Measurements from ENCODE around the gene HOXB8. TPM values are rescaled to one million over a fixed set of nuclear protein-coding genes. Genes with fewer than 3 reads are reported as not detected.

Gene HOXB8
- polyA plus RNA-seq, 1 donor from 2014 or later = not detected

GRCh38 chr17:48630009-48630924 lies 15.2 kb upstream of the HOXB8 start:
- Histone ChIP-seq H3K9me3 (ENCODE audit: low read length) (no peaks in the 10 kb centered on the region), H3F3A (ENCODE audit: insufficient read depth, low read length, poor library complexity, severe bottlenecking) (no peaks in the 10 kb centered on the region), H3K36me3 (ENCODE audit: insufficient read depth, low read length) (no peaks in the 10 kb centered on the region), H3K9ac (ENCODE audit: low read length) (no peak overlapping the region), H3K79me2 (replicated peaks; ENCODE audit: insufficient read depth, low read length) (no peaks in the 10 kb centered on the region), H3K4me2 (ENCODE audit: low read length) (no peak overlapping the region), H4K20me1 (ENCODE audit: insufficient read depth) (no peaks in the 10 kb centered on the region), H3K4me3 (ENCODE audit: low read length) (no peak overlapping the region), H3K27me3 (ENCODE audit: insufficient read depth, low read depth, low read length) (peaks cover 100% of the 10 kb centered on the region), H2AFZ (ENCODE audit: low read depth, low read length) (no peak overlapping the region), H3K27ac (ENCODE audit: low read length) (no peak overlapping the region), H3K9me2 (ENCODE audit: insufficient read depth, low read length) (no peaks in the 10 kb centered on the region)
- TF ChIP-seq CTCF (IDR thresholded peaks at IDR 0.05; ENCODE audit: poor library complexity, severe bottlenecking) (no peak), EZH2 (IDR thresholded peaks at IDR 0.05; ENCODE audit: borderline replicate concordance, insufficient read depth, low read length, poor library complexity, severe bottlenecking) (no peak), MXI1 (conservative IDR thresholded peaks at IDR 0.05; ENCODE audit: poor library complexity, severe bottlenecking) (no peak), EP300 (conservative IDR thresholded peaks at IDR 0.05; ENCODE audit: poor library complexity, severe bottlenecking) (no peak), POLR2AphosphoS5 (IDR thresholded peaks at IDR 0.05) (no peak), TAF1 (IDR thresholded peaks at IDR 0.05; ENCODE audit: low read depth) (no peak), RAD21 (conservative IDR thresholded peaks at IDR 0.05) (no peak), SMC3 (conservative IDR thresholded peaks at IDR 0.05; ENCODE audit: poor library complexity) (no peak)
- TF ChIP-seq, protein P1, sequence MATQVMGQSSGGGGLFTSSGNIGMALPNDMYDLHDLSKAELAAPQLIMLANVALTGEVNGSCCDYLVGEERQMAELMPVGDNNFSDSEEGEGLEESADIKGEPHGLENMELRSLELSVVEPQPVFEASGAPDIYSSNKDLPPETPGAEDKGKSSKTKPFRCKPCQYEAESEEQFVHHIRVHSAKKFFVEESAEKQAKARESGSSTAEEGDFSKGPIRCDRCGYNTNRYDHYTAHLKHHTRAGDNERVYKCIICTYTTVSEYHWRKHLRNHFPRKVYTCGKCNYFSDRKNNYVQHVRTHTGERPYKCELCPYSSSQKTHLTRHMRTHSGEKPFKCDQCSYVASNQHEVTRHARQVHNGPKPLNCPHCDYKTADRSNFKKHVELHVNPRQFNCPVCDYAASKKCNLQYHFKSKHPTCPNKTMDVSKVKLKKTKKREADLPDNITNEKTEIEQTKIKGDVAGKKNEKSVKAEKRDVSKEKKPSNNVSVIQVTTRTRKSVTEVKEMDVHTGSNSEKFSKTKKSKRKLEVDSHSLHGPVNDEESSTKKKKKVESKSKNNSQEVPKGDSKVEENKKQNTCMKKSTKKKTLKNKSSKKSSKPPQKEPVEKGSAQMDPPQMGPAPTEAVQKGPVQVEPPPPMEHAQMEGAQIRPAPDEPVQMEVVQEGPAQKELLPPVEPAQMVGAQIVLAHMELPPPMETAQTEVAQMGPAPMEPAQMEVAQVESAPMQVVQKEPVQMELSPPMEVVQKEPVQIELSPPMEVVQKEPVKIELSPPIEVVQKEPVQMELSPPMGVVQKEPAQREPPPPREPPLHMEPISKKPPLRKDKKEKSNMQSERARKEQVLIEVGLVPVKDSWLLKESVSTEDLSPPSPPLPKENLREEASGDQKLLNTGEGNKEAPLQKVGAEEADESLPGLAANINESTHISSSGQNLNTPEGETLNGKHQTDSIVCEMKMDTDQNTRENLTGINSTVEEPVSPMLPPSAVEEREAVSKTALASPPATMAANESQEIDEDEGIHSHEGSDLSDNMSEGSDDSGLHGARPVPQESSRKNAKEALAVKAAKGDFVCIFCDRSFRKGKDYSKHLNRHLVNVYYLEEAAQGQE (IDR thresholded peaks at IDR 0.05; ENCODE audit: borderline replicate concordance) = no peak

DNA sequence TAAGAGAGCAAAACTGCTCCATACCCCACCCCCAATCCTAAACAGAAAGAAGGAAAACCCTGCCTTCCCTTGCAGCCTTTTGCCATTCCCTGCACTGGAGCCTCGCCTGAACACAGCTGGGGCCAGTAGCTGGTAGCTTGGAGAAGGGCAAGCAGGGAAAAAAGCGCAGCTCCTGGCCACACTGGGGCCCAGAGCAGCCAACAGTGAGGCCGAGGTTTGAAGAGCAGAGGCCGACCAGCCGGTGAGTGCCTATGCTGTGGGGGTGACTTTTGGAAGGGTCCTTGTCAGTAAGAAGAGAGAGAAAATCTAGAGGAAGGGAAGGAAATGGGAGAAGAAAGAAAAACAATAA lies 14.3 kb upstream of the HOXB8 start:
- H4K20me1 ChIP-seq (ENCODE audit: insufficient read depth) = no peaks in the 10 kb centered on the region
- no peak overlapping the region for H3K9ac ChIP-seq (ENCODE audit: low read length)
- no peak overlapping the region for H3K4me2 ChIP-seq (ENCODE audit: low read length)
- no peaks in the 10 kb centered on the region for H3K9me3 ChIP-seq (ENCODE audit: low read length)
- H3K27me3 ChIP-seq (ENCODE audit: insufficient read depth, low read depth, low read length) = peaks cover 100% of the 10 kb centered on the region
- no peak overlapping the region for H3K27ac ChIP-seq (ENCODE audit: low read length)
- TF ChIP-seq, protein P1 (IDR thresholded peaks at IDR 0.05; ENCODE audit: borderline replicate concordance) = no peak
- TF ChIP-seq EP300 (conservative IDR thresholded peaks at IDR 0.05; ENCODE audit: poor library complexity, severe bottlenecking) (no peak), EZH2 (IDR thresholded peaks at IDR 0.05; ENCODE audit: borderline replicate concordance, insufficient read depth, low read length, poor library complexity, severe bottlenecking) (no peak), RAD21 (conservative IDR thresholded peaks at IDR 0.05) (no peak), POLR2AphosphoS5 (IDR thresholded peaks at IDR 0.05) (no peak), CTCF (IDR thresholded peaks at IDR 0.05; ENCODE audit: poor library complexity, severe bottlenecking) (no peak), TAF1 (IDR thresholded peaks at IDR 0.05; ENCODE audit: low read depth) (no peak), MXI1 (conservative IDR thresholded peaks at IDR 0.05; ENCODE audit: poor library complexity, severe bottlenecking) (no peak), SMC3 (conservative IDR thresholded peaks at IDR 0.05; ENCODE audit: poor library complexity) (no peak)
- no peaks in the 10 kb centered on the region for H3K79me2 ChIP-seq (replicated peaks; ENCODE audit: insufficient read depth, low read length)
- H3F3A ChIP-seq (ENCODE audit: insufficient read depth, low read length, poor library complexity, severe bottlenecking) = no peaks in the 10 kb centered on the region
- no peaks in the 10 kb centered on the region for H3K36me3 ChIP-seq (ENCODE audit: insufficient read depth, low read length)
- H2AFZ ChIP-seq (ENCODE audit: low read depth, low read length) = no peak overlapping the region
- no peak overlapping the region for H3K4me3 ChIP-seq (ENCODE audit: low read length)
- no peaks in the 10 kb centered on the region for H3K9me2 ChIP-seq (ENCODE audit: insufficient read depth, low read length)

Measured in neural cell (in vitro differentiated cells).